Spleen (tissue), 11 donors: Measurements from ENCODE around the gene MAS1. TPM values are rescaled to one million over a fixed set of nuclear protein-coding genes. Genes with fewer than 3 reads are reported as not detected.

Source experiments
- DNase-seq: peaks from one replicate; pipeline ENCODE4 v3.0.0-alpha.2; 2020
- H3K27ac ChIP-seq, 8 donors: fragments of 200-600 bp; sonication (generic) in 7 of 8; 1 replicate in 4 of 8; 2 replicates in 4 of 8; pipeline versions ENCODE4 v1.5.0 to v1.8.0; 2016 to 2021; ENCODE audit warnings: inconsistent platforms in 4 of 8, mild to moderate bottlenecking in 4 of 8, moderate library complexity in 1 of 8
- H3K27me3 ChIP-seq, 7 donors: fragments of 200-600 bp; sonication (generic) in 6 of 7; replicated peaks in 1 of 7; 1 replicate in 4 of 7; 2 replicates in 3 of 7; pipeline versions ENCODE4 v1.5.0 to v1.8.0; 2016 to 2021; ENCODE audit warnings: inconsistent platforms in 3 of 7, mild to moderate bottlenecking in 1 of 7
- H3K36me3 ChIP-seq, 6 donors: fragments of 200-600 bp; sonication (generic) in 5 of 6; 1 replicate in 4 of 6; 2 replicates in 2 of 6; pipeline versions ENCODE4 v1.5.0 to v1.8.0; 2016 to 2021; ENCODE audit warnings: inconsistent platforms in 2 of 6
- H3K4me1 ChIP-seq, 6 donors: fragments of 200-600 bp; sonication (generic) in 5 of 6; 1 replicate in 3 of 6; 2 replicates in 3 of 6; pipeline versions ENCODE4 v1.5.0 to v1.8.0; 2016 to 2021; ENCODE audit warnings: inconsistent platforms in 3 of 6
- H3K4me3 ChIP-seq, 8 donors: fragments of 200-600 bp; sonication (generic) in 7 of 8; 1 replicate in 4 of 8; 2 replicates in 4 of 8; pipeline versions ENCODE4 v1.5.0 to v1.8.0; 2016 to 2021; ENCODE audit warnings: inconsistent platforms in 4 of 8, mild to moderate bottlenecking in 4 of 8, moderate library complexity in 2 of 8
- H3K9me3 ChIP-seq, 8 donors: fragments of 200-600 bp; sonication (generic) in 7 of 8; 1 replicate in 4 of 8; 2 replicates in 4 of 8; pipeline versions ENCODE4 v1.5.0 to v1.8.0; 2016 to 2021; ENCODE audit warnings: inconsistent platforms in 4 of 8
- POLR2A ChIP-seq, 3 donors: fragments of 450-650 bp; IDR thresholded peaks; one replicate each; pipeline ENCODE4 v1.5.1; 2017; ENCODE audit warnings: antibody characterized with exemption in 3 of 3, mild to moderate bottlenecking in 1 of 3
- POLR2AphosphoS5 ChIP-seq, 3 donors: sonication (generic); formaldehyde crosslinking; IDR thresholded peaks; one replicate each; pipeline ENCODE4 v1.5.1; 2017; ENCODE audit warnings: antibody characterized with exemption in 3 of 3
- WGBS, 5 donors: extraction: QIAGEN DNeasy Blood & Tissue Kit in 3 of 5; methylation state at CpG; one replicate each; pipeline versions ENCODE4 v1.1.5 to v1.1.7; 2013 to 2018; 5-methylcytosine and 5-hydroxymethylcytosine counted together
- intact Hi-C: fragments of 100-400 bp; cut with DNase I; formaldehyde crosslinking; loops from one replicate; pipeline ENCODE4 v1.15.0; 2023; ENCODE audit warnings: low total_unique reads
- polyA plus RNA-seq, 3 donors: library from polyadenylated mRNA; stranded (reverse); fragments of 200-250 nt; gene quantifications; one replicate each; pipeline ENCODE4 v1.2.1, GENCODE V29; 2013
- total RNA-seq, 7 donors: library from RNA; depleted of rRNA in 3 of 7; stranded (reverse); fragments of >200 nt in 3 of 7; fragmentation: NEBNext Ultra II Directional in 4 of 7; extraction: Animal tissue kit (Norgen Biotek cat#: 25700) in 4 of 7; gene quantifications; one replicate each; pipeline versions ENCODE4 v1.1.0 to v1.2.1, GENCODE V29; 2016 to 2021
- TF ChIP-seq, protein P1 (sequence below), 11 experiments: fragments of 200-600 bp in 7 of 11; fragments of 450-650 bp in 4 of 11; sonication (generic) in 4 of 11; IDR thresholded peaks in 8 of 11; conservative IDR thresholded peaks in 3 of 11; 1 replicate in 7 of 11; 2 replicates in 4 of 11; pipeline versions ENCODE4 v1.4.0 to v1.8.0; 2016 to 2021; ENCODE audit warnings: antibody characterized with exemption in 11 of 11, inconsistent platforms in 4 of 11, mild to moderate bottlenecking in 1 of 11
- donor health status: healthy with polysubstance abuse.
- donor health status: DM: no; HTN: no; CAD: no; lungs with moderate emphysema.
- donor health status: DM: no; HTN: no; CAD: no.
- donor health status: Bipolar disorder and iron deficiency.
- donor health status: healthy.
- donor health status: DM: no; HTN: no; CAD: no.
- donor health status: DM: yes; HTN: yes; CAD: no.

MAS1 gene
- total and polyA plus RNA-seq, 10 donors: under 0.01 TPM; not detected in 9

GRCh38 chr6:159899994-159900745 is 9.4 kb downstream of the MAS1 start:
- DNase-seq: no peak
- H3K4me3 ChIP-seq: no peak overlapping the region
- H3K27ac ChIP-seq: no peak overlapping the region
- TF ChIP-seq, protein P1, sequence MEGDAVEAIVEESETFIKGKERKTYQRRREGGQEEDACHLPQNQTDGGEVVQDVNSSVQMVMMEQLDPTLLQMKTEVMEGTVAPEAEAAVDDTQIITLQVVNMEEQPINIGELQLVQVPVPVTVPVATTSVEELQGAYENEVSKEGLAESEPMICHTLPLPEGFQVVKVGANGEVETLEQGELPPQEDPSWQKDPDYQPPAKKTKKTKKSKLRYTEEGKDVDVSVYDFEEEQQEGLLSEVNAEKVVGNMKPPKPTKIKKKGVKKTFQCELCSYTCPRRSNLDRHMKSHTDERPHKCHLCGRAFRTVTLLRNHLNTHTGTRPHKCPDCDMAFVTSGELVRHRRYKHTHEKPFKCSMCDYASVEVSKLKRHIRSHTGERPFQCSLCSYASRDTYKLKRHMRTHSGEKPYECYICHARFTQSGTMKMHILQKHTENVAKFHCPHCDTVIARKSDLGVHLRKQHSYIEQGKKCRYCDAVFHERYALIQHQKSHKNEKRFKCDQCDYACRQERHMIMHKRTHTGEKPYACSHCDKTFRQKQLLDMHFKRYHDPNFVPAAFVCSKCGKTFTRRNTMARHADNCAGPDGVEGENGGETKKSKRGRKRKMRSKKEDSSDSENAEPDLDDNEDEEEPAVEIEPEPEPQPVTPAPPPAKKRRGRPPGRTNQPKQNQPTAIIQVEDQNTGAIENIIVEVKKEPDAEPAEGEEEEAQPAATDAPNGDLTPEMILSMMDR (IDR thresholded peaks at IDR 0.05 in 8 of 11, conservative IDR thresholded peaks at IDR 0.05 in 3 of 11): no peak
- TF ChIP-seq POLR2AphosphoS5 (IDR thresholded peaks at IDR 0.05) (no peak), POLR2A (IDR thresholded peaks at IDR 0.05) (no peak)
- H3K36me3 ChIP-seq: no peaks in the 10 kb centered on the region
- no peaks in the 10 kb centered on the region for H3K27me3 ChIP-seq
- 78 to 84% (median 79%) methylated on average over 15 of the region's 15 CpGs for WGBS, 5 donors
- no peaks in the 10 kb centered on the region for H3K9me3 ChIP-seq
- H3K4me1 ChIP-seq: no peaks in the 10 kb centered on the region
- intact Hi-C loops: no loop called here

DNA sequence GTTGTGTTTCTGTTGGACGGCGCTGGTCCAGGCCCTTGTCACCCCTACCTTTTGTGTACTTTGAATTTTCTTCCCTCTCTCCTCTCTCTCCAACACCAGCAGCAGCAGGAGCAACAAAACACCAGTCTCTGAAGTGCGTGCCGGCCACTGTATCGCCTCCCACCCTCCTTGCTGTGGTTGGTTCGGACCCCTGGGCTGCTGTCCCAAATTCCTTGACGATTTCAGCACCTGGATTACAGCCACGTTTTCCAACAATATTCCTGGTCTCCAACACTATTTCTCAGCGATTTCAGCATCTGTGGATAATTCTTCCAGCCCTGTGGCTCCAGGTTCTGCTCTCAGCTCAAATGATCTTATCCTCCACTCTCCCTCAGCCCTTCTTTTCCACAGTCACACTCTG is 11.8 kb downstream of the MAS1 start:
- Histone ChIP-seq H3K27me3 (no peaks in the 10 kb centered on the region), H3K4me1 (no peaks in the 10 kb centered on the region), H3K27ac (no peak overlapping the region), H3K36me3 (no peaks in the 10 kb centered on the region), H3K9me3 (no peaks in the 10 kb centered on the region), H3K4me3 (no peak overlapping the region)
- intact Hi-C loops: no loop called here
- TF ChIP-seq POLR2A (IDR thresholded peaks at IDR 0.05) (no peak), POLR2AphosphoS5 (IDR thresholded peaks at IDR 0.05) (no peak)
- TF ChIP-seq, protein P1 (IDR thresholded peaks at IDR 0.05 in 8 of 11, conservative IDR thresholded peaks at IDR 0.05 in 3 of 11): no peak
- no peak for DNase-seq
- 78 to 87% (median 81%) methylated on average over 9 of the region's 9 CpGs for WGBS, 5 donors

- DNase-seq: no peak
- WGBS, 5 donors: 68 to 76% (median 74%) methylated on average over 9 of the region's 9 CpGs
- Histone ChIP-seq H3K27me3 (peaks cover 0 to 9% (median 0%) of the 10 kb centered on the region in 7 donors), H3K27ac (no peak overlapping the region), H3K36me3 (no peaks in the 10 kb centered on the region), H3K4me3 (no peak overlapping the region), H3K9me3 (no peaks in the 10 kb centered on the region), H3K4me1 (no peaks in the 10 kb centered on the region)
- TF ChIP-seq, protein P1 (IDR thresholded peaks at IDR 0.05 in 8 of 11, conservative IDR thresholded peaks at IDR 0.05 in 3 of 11): no peak
- no peak for TF ChIP-seq POLR2A (IDR thresholded peaks at IDR 0.05)
- no peak for TF ChIP-seq POLR2AphosphoS5 (IDR thresholded peaks at IDR 0.05)
- intact Hi-C loops: no loop called here
These were observed 13.7 kb downstream of the MAS1 start for GRCh38 chr6:159904497-159904911.

DNA sequence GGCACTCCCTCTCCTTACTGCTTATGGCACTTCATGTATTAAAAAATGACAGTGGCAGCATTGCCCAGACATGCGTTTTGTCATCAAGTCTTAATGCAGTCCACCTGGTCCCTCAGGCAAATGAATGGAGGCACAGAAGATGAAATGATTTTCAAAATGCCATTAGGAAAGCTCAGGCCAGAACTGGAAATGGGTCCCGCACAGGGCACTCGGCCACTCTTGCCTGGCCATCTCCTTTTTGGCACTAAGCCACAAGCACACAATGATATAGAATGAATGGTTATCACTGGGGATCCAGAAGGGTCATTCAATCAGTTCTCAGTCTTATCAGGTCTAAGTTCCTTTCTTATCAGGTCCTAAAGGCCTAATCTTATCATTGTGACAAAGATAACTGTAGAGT is 15.6 kb downstream of the MAS1 start:
- Histone ChIP-seq H3K4me1 (no peaks in the 10 kb centered on the region), H3K4me3 (no peak overlapping the region), H3K9me3 (no peaks in the 10 kb centered on the region), H3K27ac (no peak overlapping the region), H3K36me3 (no peaks in the 10 kb centered on the region), H3K27me3 (peaks cover 0 to 18% (median 0%) of the 10 kb centered on the region in 7 donors)
- intact Hi-C loops: no loop called here
- TF ChIP-seq, protein P1 (IDR thresholded peaks at IDR 0.05 in 8 of 11, conservative IDR thresholded peaks at IDR 0.05 in 3 of 11): no peak
- TF ChIP-seq POLR2AphosphoS5 (IDR thresholded peaks at IDR 0.05) (no peak), POLR2A (IDR thresholded peaks at IDR 0.05) (no peak)
- 57 to 87% (median 82%) methylated on average over 3 of the region's 3 CpGs for WGBS, 5 donors
- DNase-seq: no peak
